Measurements from ENCODE around the gene H6PD.
"Not testable (repeated sequence)": the region's sequence is repeated elsewhere in the genome, so short reads cannot be mapped to it uniquely, and the experiment has no call there.

Gene H6PD

GRCh38 chr1:9297831-9298230 is 63.3 kb downstream of the H6PD start:
- no peak for DNase-seq (ENCODE audit: low spot score)

- DNase-seq (ENCODE audit: low spot score), result no peak
Measured at GRCh38 chr1:9298282-9298681, 63.7 kb downstream of the H6PD start.

GRCh38 chr1:9299571-9300541 is 65.3 kb downstream of the H6PD start:
- not testable (repeated sequence) for DNase-seq (ENCODE audit: low spot score)

- no peak for DNase-seq (ENCODE audit: low spot score)
Measured at GRCh38 chr1:9300573-9300972, 66.0 kb downstream of the H6PD start.

GRCh38 chr1:9302745-9303524 is 68.4 kb downstream of the H6PD start:
- DNase-seq (ENCODE audit: low spot score), result no peak

GRCh38 chr1:9303916-9304315 is 69.3 kb downstream of the H6PD start:
- DNase-seq (ENCODE audit: low spot score), result no peak

- DNase-seq (ENCODE audit: low spot score), result no peak
Measured at GRCh38 chr1:9305216-9305615, 70.6 kb downstream of the H6PD start.

GRCh38 chr1:9306006-9306405 is 71.4 kb downstream of the H6PD start:
- DNase-seq (ENCODE audit: low spot score), result no peak

- no peak for DNase-seq (ENCODE audit: low spot score)
Measured at GRCh38 chr1:9307303-9307702, 72.7 kb downstream of the H6PD start.

GRCh38 chr1:9308236-9308785 is 73.7 kb downstream of the H6PD start:
- DNase-seq (ENCODE audit: low spot score), result no peak

GRCh38 chr1:9309080-9309479 is 74.5 kb downstream of the H6PD start:
- DNase-seq (ENCODE audit: low spot score), result no peak

- no peak for DNase-seq (ENCODE audit: low spot score)
Measured at GRCh38 chr1:9309991-9310390, 75.4 kb downstream of the H6PD start.

- DNase-seq (ENCODE audit: low spot score), result peak; percentile 68
Measured at GRCh38 chr1:9311029-9311428, 76.5 kb downstream of the H6PD start.

GRCh38 chr1:9311479-9311878 is 76.9 kb downstream of the H6PD start:
- DNase-seq (ENCODE audit: low spot score), result no peak

- DNase-seq (ENCODE audit: low spot score), result no peak
Measured at GRCh38 chr1:9312168-9312720, 77.7 kb downstream of the H6PD start.

GRCh38 chr1:9313576-9313975 is 79.0 kb downstream of the H6PD start:
- DNase-seq (ENCODE audit: low spot score), result no peak

- no peak for DNase-seq (ENCODE audit: low spot score)
Measured at GRCh38 chr1:9314111-9314510, 79.5 kb downstream of the H6PD start.

GRCh38 chr1:9314711-9315379 is 80.3 kb downstream of the H6PD start:
- DNase-seq (ENCODE audit: low spot score), result no peak

GRCh38 chr1:9315411-9316079 is 81.0 kb downstream of the H6PD start:
- DNase-seq (ENCODE audit: low spot score), result no peak

- DNase-seq (ENCODE audit: low spot score), result no peak
Measured at GRCh38 chr1:9316080-9316444, 81.5 kb downstream of the H6PD start.

- no peak for DNase-seq (ENCODE audit: low spot score)
Measured at GRCh38 chr1:9316512-9316911, 81.9 kb downstream of the H6PD start.
